OCI-LY7 (cell line): ENCODE measurements around the gene GLDN. TPM values are rescaled to one million over a fixed set of nuclear protein-coding genes. Genes with fewer than 3 reads are reported as not detected.

Source experiments
- BruUV-seq: library from RNA; stranded (reverse); fragments of 400-500 nt; replicated peaks from 2 replicates; lab custom pipeline; 2021; lab: Mats Ljungman, UMichigan
- CTCF ChIA-PET: fragments of 300-600 bp; sonication (Branson Sonifier 250); formaldehyde crosslinking; loops from one replicate; lab custom pipeline; 2022; ENCODE audit warnings: antibody characterized with exemption; ENCODE audit not compliant: unreplicated experiment; lab: Charles Lee
- POLR2A ChIA-PET: fragments of 300-600 bp; sonication (Branson Sonifier 250); formaldehyde crosslinking; loops from one replicate; lab custom pipeline; 2022; ENCODE audit warnings: antibody characterized with exemption; lab: Charles Lee
- DNase-seq: peaks from one replicate; pipeline ENCODE4 v3.0.0-alpha.2; 2015; ENCODE audit warnings: low spot score
- H2AFZ ChIP-seq: fragments of 200-600 bp; sonication (generic), shearing (Covaris generic); 2 replicates; pipeline ENCODE4 v1.6.1; 2014; ENCODE audit warnings: mild to moderate bottlenecking, antibody characterized with exemption, low read length, moderate library complexity
- H3K27ac ChIP-seq: fragments of 200-600 bp; sonication (generic); 2 replicates; pipeline ENCODE4 v1.5.1; 2014; ENCODE audit warnings: mixed run types, low read depth, mild to moderate bottlenecking, moderate library complexity, low read length, inconsistent platforms; ENCODE audit not compliant: poor library complexity, severe bottlenecking
- H3K36me3 ChIP-seq: fragments of 200-600 bp; sonication (generic); 2 replicates; pipeline ENCODE4 v1.6.1; 2014; ENCODE audit warnings: mild to moderate bottlenecking, antibody characterized with exemption, low read length, moderate library complexity, mixed read lengths; ENCODE audit not compliant: insufficient read depth
- H3K4me1 ChIP-seq: fragments of 200-600 bp; sonication (generic); 2 replicates; pipeline ENCODE4 v1.5.1; 2014; ENCODE audit warnings: mild to moderate bottlenecking, low read length; ENCODE audit not compliant: insufficient read depth, poor library complexity, severe bottlenecking
- H3K4me2 ChIP-seq: fragments of 200-600 bp; sonication (generic); 2 replicates; pipeline ENCODE4 v1.6.1; 2014; ENCODE audit warnings: mild to moderate bottlenecking, low read length
- H3K4me3 ChIP-seq: fragments of 200-600 bp; sonication (generic); 2 replicates; pipeline ENCODE4 v1.5.1; 2014; ENCODE audit warnings: mild to moderate bottlenecking, low read depth, low read length; ENCODE audit not compliant: poor library complexity, severe bottlenecking
- H3K79me2 ChIP-seq: fragments of 200-600 bp; sonication (generic); 2 replicates; pipeline ENCODE4 v1.6.1; 2016; ENCODE audit warnings: low read depth, mild to moderate bottlenecking, low read length, moderate library complexity, mixed read lengths; ENCODE audit not compliant: insufficient read depth
- H3K9me2 ChIP-seq: fragments of 200-600 bp; sonication (generic); 2 replicates; pipeline ENCODE4 v1.6.1; 2016; ENCODE audit warnings: mild to moderate bottlenecking, low read length, mixed read lengths; ENCODE audit not compliant: insufficient read depth
- H3K9me3 ChIP-seq: fragments of 200-600 bp; sonication (generic); 2 replicates; pipeline ENCODE4 v1.6.1; 2014; ENCODE audit warnings: mild to moderate bottlenecking, mixed run types, low read length, mixed read lengths
- H4K20me1 ChIP-seq: fragments of 200-600 bp; sonication (generic); 2 replicates; pipeline ENCODE4 v1.6.1; 2014; ENCODE audit warnings: mild to moderate bottlenecking, antibody characterized with exemption, low read length, moderate library complexity, mixed read lengths; ENCODE audit not compliant: insufficient read depth
- EZH2phosphoT487 ChIP-seq: fragments of 200-600 bp; sonication (generic); IDR thresholded peaks from 2 replicates; pipeline ENCODE4 v1.6.1; 2018; ENCODE audit warnings: low read depth, borderline replicate concordance, mild to moderate bottlenecking, mixed run types, antibody characterized with exemption, low read length, moderate library complexity, mixed read lengths
- intact Hi-C: fragments of 100-400 bp; cut with micrococcal nuclease; formaldehyde crosslinking; loops from one replicate; pipeline ENCODE4 v1.10.0; 2022; ENCODE audit not compliant: unreplicated experiment
- total RNA-seq, 2 experiments: library from RNA; depleted of rRNA in 1 of 2; stranded (reverse); fragments of >200 nt in 1 of 2; shearing (Covaris generic) in 1 of 2; gene quantifications; 2 replicates each; pipeline ENCODE4 v1.2.3, GENCODE V29; 2014 to 2022
- TF ChIP-seq, protein P1 (sequence below): fragments of 200-600 bp; sonication (generic); conservative IDR thresholded peaks from 2 replicates; pipeline ENCODE4 v1.5.1; 2014; ENCODE audit warnings: mild to moderate bottlenecking, antibody characterized with exemption, low read length, moderate library complexity, mixed read lengths

Gene GLDN
- total RNA-seq, 2 experiments from 2014 or later = not detected

DNA sequence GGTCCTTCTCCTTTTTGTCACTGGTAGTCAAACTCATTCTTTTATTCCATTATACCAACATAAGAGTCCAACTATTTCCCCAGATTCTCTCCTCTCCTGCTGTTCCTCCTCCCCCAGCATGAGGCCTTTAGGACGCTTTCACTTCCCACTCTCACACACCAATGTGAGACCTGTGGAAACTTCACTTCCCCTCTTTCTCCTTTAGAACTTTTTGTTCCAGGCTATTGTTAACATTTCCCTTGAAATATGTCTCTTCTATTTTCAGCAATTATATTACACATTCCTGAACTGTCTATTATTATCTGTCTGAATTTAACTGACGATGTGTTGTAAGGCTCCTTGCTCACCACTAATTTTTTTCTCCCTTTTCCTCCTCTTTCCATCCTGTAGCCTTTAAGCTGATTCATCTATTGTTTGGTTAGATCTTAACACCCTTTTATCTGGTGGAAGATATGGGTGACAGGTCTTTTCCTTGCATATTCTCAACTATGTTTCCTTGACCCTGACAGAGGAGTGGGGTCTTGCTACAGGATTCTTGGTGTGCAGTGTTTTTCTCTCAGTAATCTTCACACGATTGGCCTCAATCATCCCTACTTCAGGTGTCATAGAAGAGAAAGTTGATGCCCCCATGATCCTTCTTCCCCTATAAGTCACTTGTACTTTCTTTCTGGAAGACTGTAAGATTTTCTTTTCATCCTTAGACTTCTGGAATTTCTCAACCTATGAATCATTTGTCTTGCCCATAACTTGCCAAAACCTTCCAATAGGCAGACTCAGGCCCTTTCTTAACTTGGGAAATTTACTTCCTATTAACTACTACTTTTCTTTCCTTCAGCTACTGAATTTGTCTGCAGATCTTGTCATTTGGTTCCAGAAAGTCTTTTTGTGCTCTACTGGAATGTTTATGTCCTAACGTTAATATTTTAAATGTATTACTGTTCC lies 9.0 kb upstream of the GLDN start:
- BruUV-seq = no TSS peak
- no peak overlapping the region for H3K27ac ChIP-seq
- ChIA-PET CTCF (no interaction called here), POLR2A (no interaction called here)
- no peaks in the 10 kb centered on the region for H3K36me3 ChIP-seq
- no peaks in the 10 kb centered on the region for H3K9me2 ChIP-seq
- no peak overlapping the region for H3K4me3 ChIP-seq
- H4K20me1 ChIP-seq = no peaks in the 10 kb centered on the region
- DNase-seq = no peak
- no peaks in the 10 kb centered on the region for H3K4me1 ChIP-seq
- no peaks in the 10 kb centered on the region for H3K9me3 ChIP-seq
- intact Hi-C loops = no loop called here
- H3K79me2 ChIP-seq = no peaks in the 10 kb centered on the region
- TF ChIP-seq, protein P1, sequence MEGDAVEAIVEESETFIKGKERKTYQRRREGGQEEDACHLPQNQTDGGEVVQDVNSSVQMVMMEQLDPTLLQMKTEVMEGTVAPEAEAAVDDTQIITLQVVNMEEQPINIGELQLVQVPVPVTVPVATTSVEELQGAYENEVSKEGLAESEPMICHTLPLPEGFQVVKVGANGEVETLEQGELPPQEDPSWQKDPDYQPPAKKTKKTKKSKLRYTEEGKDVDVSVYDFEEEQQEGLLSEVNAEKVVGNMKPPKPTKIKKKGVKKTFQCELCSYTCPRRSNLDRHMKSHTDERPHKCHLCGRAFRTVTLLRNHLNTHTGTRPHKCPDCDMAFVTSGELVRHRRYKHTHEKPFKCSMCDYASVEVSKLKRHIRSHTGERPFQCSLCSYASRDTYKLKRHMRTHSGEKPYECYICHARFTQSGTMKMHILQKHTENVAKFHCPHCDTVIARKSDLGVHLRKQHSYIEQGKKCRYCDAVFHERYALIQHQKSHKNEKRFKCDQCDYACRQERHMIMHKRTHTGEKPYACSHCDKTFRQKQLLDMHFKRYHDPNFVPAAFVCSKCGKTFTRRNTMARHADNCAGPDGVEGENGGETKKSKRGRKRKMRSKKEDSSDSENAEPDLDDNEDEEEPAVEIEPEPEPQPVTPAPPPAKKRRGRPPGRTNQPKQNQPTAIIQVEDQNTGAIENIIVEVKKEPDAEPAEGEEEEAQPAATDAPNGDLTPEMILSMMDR = no peak
- no peak for TF ChIP-seq EZH2phosphoT487
- no peak overlapping the region for H2AFZ ChIP-seq
- no peak overlapping the region for H3K4me2 ChIP-seq

DNA sequence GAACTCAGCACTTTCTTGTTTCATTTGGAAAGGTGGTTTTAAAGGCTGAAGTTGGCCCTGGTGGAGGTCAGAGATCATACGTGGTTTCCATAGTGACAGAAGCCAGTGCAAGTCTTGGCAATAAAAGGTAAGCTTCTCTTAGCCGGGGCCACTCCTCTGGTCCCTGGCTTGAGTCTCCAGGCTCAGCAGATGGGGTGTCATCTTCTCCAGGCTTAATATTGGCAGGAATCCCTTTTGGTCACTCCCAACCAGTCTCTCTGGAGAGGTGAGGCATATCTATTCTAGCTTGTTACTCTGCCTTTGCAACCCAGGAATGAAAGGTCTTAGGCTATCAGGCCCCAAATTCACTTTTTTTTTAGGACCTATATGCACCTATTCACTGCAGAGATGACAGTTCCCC lies 7.9 kb upstream of the GLDN start:
- no peak overlapping the region for H3K4me2 ChIP-seq
- H3K9me2 ChIP-seq = no peaks in the 10 kb centered on the region
- CTCF ChIA-PET = no interaction called here
- no peak overlapping the region for H3K27ac ChIP-seq
- H3K4me3 ChIP-seq = no peak overlapping the region
- H2AFZ ChIP-seq = no peak overlapping the region
- no peaks in the 10 kb centered on the region for H3K79me2 ChIP-seq
- intact Hi-C loops = no loop called here
- DNase-seq = no peak
- H3K36me3 ChIP-seq = no peaks in the 10 kb centered on the region
- no peaks in the 10 kb centered on the region for H4K20me1 ChIP-seq
- no peaks in the 10 kb centered on the region for H3K9me3 ChIP-seq
- no TSS peak for BruUV-seq
- no peak for TF ChIP-seq EZH2phosphoT487
- POLR2A ChIA-PET = no interaction called here
- H3K4me1 ChIP-seq = no peaks in the 10 kb centered on the region

DNA sequence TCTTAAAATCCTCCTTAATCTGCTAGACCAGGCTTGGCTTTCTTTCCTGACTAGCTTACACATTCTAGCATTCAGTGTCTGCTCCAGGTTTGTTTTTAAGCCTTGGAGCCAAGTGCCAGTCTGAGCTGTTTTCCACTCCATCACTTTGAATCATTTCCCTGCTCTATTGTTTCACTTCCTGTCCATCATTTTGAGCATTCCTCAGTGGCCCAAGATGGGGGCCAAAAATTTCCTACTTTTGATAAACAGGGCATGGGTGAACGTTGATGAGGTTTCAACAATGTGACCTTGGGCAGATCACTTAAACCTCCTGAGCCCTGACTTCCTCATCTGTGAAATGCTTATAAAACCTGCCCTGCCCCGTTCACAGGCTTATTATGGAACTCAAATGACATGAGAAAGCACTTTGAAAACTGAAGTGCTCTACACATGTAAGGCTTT lies 7.4 kb upstream of the GLDN start:
- H3K4me3 ChIP-seq = no peak overlapping the region
- POLR2A ChIA-PET = no interaction called here
- no peak overlapping the region for H3K27ac ChIP-seq
- no peak overlapping the region for H2AFZ ChIP-seq
- BruUV-seq = no TSS peak
- H3K9me3 ChIP-seq = no peaks in the 10 kb centered on the region
- intact Hi-C loops = no loop called here
- no peak for TF ChIP-seq EZH2phosphoT487
- TF ChIP-seq, protein P1 = no peak
- no peak overlapping the region for H3K4me2 ChIP-seq
- no peaks in the 10 kb centered on the region for H3K79me2 ChIP-seq
- CTCF ChIA-PET = no interaction called here
- H4K20me1 ChIP-seq = no peaks in the 10 kb centered on the region
- DNase-seq = no peak
- no peaks in the 10 kb centered on the region for H3K4me1 ChIP-seq
- H3K36me3 ChIP-seq = no peaks in the 10 kb centered on the region
- no peaks in the 10 kb centered on the region for H3K9me2 ChIP-seq
